PC-9 (cell line): Measurements from ENCODE around the gene CRYGB.

Source experiments
- CTCF ChIP-seq: fragments of 200-600 bp; sonication (generic); conservative IDR thresholded peaks from 2 replicates; pipeline ENCODE4 v1.6.1; 2017; ENCODE audit warnings: mixed run types, antibody characterized with exemption, mild to moderate bottlenecking, moderate library complexity
- EZH2 ChIP-seq: fragments of 200-600 bp; sonication (generic); IDR thresholded peaks from 2 replicates; pipeline ENCODE4 v1.8.0; 2017; ENCODE audit warnings: antibody characterized with exemption, low read depth

GRCh38 chr2:208127090-208127489 lies 18.9 kb downstream of the CRYGB start:
- TF ChIP-seq CTCF (no peak), EZH2 (no peak)
